ENCODE data around the gene DNAH2. TPM values are rescaled to one million over a fixed set of nuclear protein-coding genes. Genes with fewer than 3 reads are reported as not detected.
A peak's percentile ranks its signal among the peaks of the same experiment; 100 is the strongest.

The DNAH2 gene
- total RNA-seq, 1 experiment from 2014 or later = 0.17 TPM

DNA sequence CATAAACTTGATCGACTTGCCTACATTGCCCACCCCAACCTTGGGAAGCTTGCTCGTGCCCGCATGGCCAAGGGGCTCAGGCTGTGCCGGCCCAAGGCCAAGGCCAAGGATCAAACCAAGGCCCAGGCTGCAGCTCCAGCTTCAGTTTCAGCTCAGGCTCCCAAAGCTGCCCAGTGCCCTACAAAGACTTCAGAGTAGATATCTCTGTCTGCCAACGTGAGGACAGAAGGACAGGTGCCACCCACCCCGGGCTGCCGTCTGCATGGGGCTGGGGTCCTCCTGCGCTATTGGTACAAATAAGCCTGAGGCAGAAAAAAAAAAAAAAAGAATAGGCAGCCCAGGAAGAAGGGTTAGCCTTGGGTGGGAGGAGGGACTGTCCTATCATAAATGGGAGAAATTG lies 37.1 kb downstream of the DNAH2 start:
- Mint-ChIP-seq H3K4me3 (no peak overlapping the region), H3K9me3 (peaks cover 11% of the 10 kb centered on the region), H3K36me3 (no peaks in the 10 kb centered on the region), H3K27ac (no peak overlapping the region), H3K27me3 (ENCODE audit: low read depth) (peaks cover 10% of the 10 kb centered on the region), H3K4me1 (peaks cover 5% of the 10 kb centered on the region)
- POLR2A ChIA-PET = no interaction called here
- DNase-seq (ENCODE audit: low spot score) (no peak), ATAC-seq (no peak)
- CTCF ChIA-PET = interaction anchor here (2.6 kb wide), 1 partner anchor 11 kb away, joined by 9 read pairs; no protein-coding TSS in a partner anchor
- TF ChIP-seq JAZF1 (CRISPR knock-in tag; IDR thresholded peaks at IDR 0.05) = no peak
- TF ChIP-seq ETV6 (CRISPR knock-in tag; IDR thresholded peaks at IDR 0.05) = no peak
- TF ChIP-seq, protein P1, sequence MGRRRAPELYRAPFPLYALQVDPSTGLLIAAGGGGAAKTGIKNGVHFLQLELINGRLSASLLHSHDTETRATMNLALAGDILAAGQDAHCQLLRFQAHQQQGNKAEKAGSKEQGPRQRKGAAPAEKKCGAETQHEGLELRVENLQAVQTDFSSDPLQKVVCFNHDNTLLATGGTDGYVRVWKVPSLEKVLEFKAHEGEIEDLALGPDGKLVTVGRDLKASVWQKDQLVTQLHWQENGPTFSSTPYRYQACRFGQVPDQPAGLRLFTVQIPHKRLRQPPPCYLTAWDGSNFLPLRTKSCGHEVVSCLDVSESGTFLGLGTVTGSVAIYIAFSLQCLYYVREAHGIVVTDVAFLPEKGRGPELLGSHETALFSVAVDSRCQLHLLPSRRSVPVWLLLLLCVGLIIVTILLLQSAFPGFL (CRISPR knock-in tag; IDR thresholded peaks at IDR 0.05; ENCODE audit: borderline replicate concordance) = no peak
- TF ChIP-seq ATF3 (CRISPR knock-in tag; conservative IDR thresholded peaks at IDR 0.05) = no peak
- TF ChIP-seq ZNF416 (CRISPR knock-in tag; IDR thresholded peaks at IDR 0.05) = no peak
- TF ChIP-seq, protein P2, sequence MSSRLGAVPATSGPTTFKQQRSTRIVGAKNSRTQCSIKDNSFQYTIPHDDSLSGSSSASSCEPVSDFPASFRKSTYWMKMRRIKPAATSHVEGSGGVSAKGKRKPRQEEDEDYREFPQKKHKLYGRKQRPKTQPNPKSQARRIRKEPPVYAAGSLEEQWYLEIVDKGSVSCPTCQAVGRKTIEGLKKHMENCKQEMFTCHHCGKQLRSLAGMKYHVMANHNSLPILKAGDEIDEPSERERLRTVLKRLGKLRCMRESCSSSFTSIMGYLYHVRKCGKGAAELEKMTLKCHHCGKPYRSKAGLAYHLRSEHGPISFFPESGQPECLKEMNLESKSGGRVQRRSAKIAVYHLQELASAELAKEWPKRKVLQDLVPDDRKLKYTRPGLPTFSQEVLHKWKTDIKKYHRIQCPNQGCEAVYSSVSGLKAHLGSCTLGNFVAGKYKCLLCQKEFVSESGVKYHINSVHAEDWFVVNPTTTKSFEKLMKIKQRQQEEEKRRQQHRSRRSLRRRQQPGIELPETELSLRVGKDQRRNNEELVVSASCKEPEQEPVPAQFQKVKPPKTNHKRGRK (CRISPR knock-in tag; IDR thresholded peaks at IDR 0.05; ENCODE audit: borderline replicate concordance) = no peak

DNA sequence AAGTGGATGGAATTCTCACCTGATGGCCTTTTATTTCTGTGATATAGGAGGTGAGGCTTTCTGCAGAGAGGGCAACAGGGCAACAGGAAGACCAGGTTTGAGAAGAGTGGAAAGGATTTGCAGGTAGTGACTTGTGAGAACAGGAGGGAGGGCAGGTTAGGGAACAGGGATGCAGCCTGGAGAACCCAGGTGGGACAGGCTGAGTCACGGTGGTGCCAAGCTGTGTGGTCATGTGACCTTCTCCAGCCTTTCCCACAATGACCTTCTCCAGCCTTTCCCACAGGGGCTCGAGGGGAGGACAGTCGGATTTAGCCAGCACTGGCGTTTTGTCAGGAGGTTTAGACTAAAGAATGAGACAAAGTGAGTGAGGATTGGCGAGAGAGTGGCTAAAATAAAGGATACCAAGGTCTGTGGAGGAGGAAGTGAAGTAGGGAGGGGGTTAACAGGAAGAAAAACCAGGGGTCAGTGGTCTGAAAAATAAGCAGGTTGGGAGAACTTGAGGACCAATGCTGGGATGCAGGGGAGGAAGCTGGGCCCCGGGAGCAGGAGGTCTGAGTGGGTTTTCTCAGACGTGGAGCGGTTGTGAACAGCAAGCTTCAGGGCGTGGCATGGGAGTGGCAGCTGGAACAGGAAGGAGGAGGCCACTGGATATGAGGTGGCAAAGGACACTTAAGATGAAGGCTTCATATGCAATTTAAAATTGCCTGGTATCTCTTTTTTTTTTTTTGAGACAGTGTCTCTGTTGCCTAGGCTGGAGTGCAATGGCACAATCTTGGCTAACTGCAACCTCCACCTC lies 37.7 kb downstream of the DNAH2 start:
- POLR2A ChIA-PET = no interaction called here
- Mint-ChIP-seq H3K27ac (no peak overlapping the region), H3K9me3 (peaks cover 9% of the 10 kb centered on the region), H3K36me3 (no peaks in the 10 kb centered on the region), H3K4me3 (no peak overlapping the region), H3K4me1 (peaks cover 5% of the 10 kb centered on the region), H3K27me3 (ENCODE audit: low read depth) (peaks cover 8% of the 10 kb centered on the region)
- ATAC-seq (no peak), DNase-seq (ENCODE audit: low spot score) (no peak)
- no peak for TF ChIP-seq TEAD4 (CRISPR knock-in tag; IDR thresholded peaks at IDR 0.05)
- no peak for TF ChIP-seq NFATC4 (CRISPR knock-in tag; IDR thresholded peaks at IDR 0.05)
- TF ChIP-seq MYBL2 (CRISPR knock-in tag; IDR thresholded peaks at IDR 0.05) = no peak
- TF ChIP-seq ATF1 (CRISPR knock-in tag; IDR thresholded peaks at IDR 0.05) = no peak
- no peak for TF ChIP-seq ZMAT4 (CRISPR knock-in tag; IDR thresholded peaks at IDR 0.05)
- TF ChIP-seq, protein P1 (CRISPR knock-in tag; IDR thresholded peaks at IDR 0.05; ENCODE audit: borderline replicate concordance) = no peak
- no peak for TF ChIP-seq TP53 (CRISPR knock-in tag; IDR thresholded peaks at IDR 0.05)
- TF ChIP-seq GTF2I (CRISPR knock-in tag; conservative IDR thresholded peaks at IDR 0.05) = no peak
- TF ChIP-seq ELF4 (CRISPR knock-in tag; IDR thresholded peaks at IDR 0.05; ENCODE audit: low read depth) = no peak
- no peak for TF ChIP-seq EMX1 (CRISPR knock-in tag; IDR thresholded peaks at IDR 0.05)
- no peak for TF ChIP-seq ERG (CRISPR knock-in tag; IDR thresholded peaks at IDR 0.05)
- no peak for TF ChIP-seq ZNF281 (CRISPR knock-in tag; IDR thresholded peaks at IDR 0.05)
- no peak for TF ChIP-seq ZNF396 (CRISPR knock-in tag; IDR thresholded peaks at IDR 0.05; ENCODE audit: borderline replicate concordance)
- TF ChIP-seq KAT7 (CRISPR knock-in tag; IDR thresholded peaks at IDR 0.05; ENCODE audit: borderline replicate concordance) = no peak
- TF ChIP-seq, protein P3, sequence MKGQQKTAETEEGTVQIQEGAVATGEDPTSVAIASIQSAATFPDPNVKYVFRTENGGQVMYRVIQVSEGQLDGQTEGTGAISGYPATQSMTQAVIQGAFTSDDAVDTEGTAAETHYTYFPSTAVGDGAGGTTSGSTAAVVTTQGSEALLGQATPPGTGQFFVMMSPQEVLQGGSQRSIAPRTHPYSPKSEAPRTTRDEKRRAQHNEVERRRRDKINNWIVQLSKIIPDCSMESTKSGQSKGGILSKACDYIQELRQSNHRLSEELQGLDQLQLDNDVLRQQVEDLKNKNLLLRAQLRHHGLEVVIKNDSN (CRISPR knock-in tag; IDR thresholded peaks at IDR 0.05) = peak; percentile 70
- no peak for TF ChIP-seq CREB1 (CRISPR knock-in tag; IDR thresholded peaks at IDR 0.05)
- TF ChIP-seq, protein P4, sequence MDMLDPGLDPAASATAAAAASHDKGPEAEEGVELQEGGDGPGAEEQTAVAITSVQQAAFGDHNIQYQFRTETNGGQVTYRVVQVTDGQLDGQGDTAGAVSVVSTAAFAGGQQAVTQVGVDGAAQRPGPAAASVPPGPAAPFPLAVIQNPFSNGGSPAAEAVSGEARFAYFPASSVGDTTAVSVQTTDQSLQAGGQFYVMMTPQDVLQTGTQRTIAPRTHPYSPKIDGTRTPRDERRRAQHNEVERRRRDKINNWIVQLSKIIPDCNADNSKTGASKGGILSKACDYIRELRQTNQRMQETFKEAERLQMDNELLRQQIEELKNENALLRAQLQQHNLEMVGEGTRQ (CRISPR knock-in tag; IDR thresholded peaks at IDR 0.05) = peak; percentile 83
- CTCF ChIA-PET = interaction anchor here (0.5 to 2.6 kb wide), 4 partner anchors 12 to 120 kb away, joined by 3 to 9 read pairs (median 3); no protein-coding TSS in a partner anchor
